H1 (cell line): ENCODE results near the gene APELA. TPM values are rescaled to one million over a fixed set of nuclear protein-coding genes. Genes with fewer than 3 reads are reported as not detected.

Source experiments
- RNF2 ChIP-seq: fragments of 200-900, 300-1000 bp; sonication (generic); IDR thresholded peaks from 2 replicates; pipeline ENCODE4 v1.7.1; 2016; ENCODE audit warnings: borderline replicate concordance, low read depth, mild to moderate bottlenecking, antibody characterized with exemption, low read length; ENCODE audit not compliant: poor library complexity, severe bottlenecking; ENCODE audit errors: missing control alignments
- polyA plus RNA-seq, 7 experiments: library from polyadenylated mRNA; depleted of rRNA in 3 of 7; stranded (reverse) in 5 of 7; unstranded in 2 of 7; fragments of >200 nt in 5 of 7; fragments of 200-250 nt in 2 of 7; gene quantifications; 1 replicate in 5 of 7; 2 replicates in 1 of 7; 4 replicates in 1 of 7; pipeline versions ENCODE4 v1.2.1 to v1.2.3, GENCODE V29; 2011 to 2013; ENCODE audit warnings: missing spikeins in 2 of 7, mixed read lengths in 2 of 7
- total RNA-seq: library from RNA; stranded (reverse); fragmentation: NEBNext Ultra II Directional; extraction: Animal tissue kit (Norgen Biotek cat#: 25700); gene quantifications from 2 replicates; pipeline ENCODE4 v1.2.1, GENCODE V29; 2021

The APELA gene
- total and polyA plus RNA-seq, 2 of the 8 experiments (the other 6 are each of a cell fraction or from before 2014, with no cell fraction given): 60.2 to 81.8 TPM

DNA sequence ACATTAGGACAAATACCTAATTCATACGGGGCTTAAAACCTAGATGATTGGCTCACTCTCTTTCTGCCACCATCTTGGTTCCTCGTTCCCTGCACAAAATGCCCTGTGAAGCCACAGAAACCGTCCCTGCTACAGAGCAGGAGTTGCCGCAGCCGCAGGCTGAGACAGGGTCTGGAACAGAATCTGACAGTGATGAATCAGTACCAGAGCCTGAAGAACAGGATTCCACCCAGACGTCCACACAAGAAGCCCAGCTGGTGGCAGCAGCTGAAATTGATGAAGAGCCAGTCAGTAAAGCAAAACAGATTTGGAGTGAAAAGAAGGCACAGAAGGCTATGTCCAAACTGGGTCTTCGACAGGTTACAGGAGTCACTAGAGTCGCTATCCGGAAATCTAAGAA lies 66.2 kb downstream of the APELA start (continued):
- no peak for TF ChIP-seq RNF2
- TF ChIP-seq, all 59 proteins: peak for 0
